Measurements from ENCODE around the gene STAG2.
"Not testable (repeated sequence)": the region's sequence is repeated elsewhere in the genome, so short reads cannot be mapped to it uniquely, and the experiment has no call there.

DNA sequence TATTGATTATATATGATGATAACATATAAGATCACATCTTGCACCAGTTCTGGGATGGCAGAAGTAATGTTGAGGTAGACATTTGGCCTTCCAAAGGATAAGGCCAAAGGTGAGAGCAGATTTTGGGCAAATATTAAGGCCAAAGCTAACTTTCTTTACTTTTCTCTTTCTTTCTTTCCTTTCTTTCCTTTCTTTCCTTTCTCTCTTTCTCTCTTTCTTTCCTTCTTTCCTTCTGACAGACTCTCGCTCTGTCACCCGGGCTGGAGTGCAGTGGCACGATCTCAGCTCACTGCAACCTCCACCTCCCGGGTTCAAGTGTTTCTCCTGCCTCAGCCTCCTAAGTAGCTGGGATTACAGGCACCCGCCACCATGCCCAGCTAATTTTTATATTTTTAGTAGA lies 170.9 kb downstream of the STAG2 start:
- TF ChIP-seq HNRNPK (IDR thresholded peaks at IDR 0.05; ENCODE audit: low read depth, low read length, poor library complexity, severe bottlenecking); WIZ (CRISPR knock-in tag; IDR thresholded peaks at IDR 0.05): not testable (repeated sequence)

All from HepG2 (cell line).